CD4-positive, alpha-beta T cell treated with Interleukin-6 for 4 hours (primary cell): ENCODE measurements around the gene SNX33.
"Not testable (repeated sequence)": the region's sequence is repeated elsewhere in the genome, so short reads cannot be mapped to it uniquely, and the experiment has no call there.

Experiments
- DNase-seq: peaks from one replicate; pipeline ENCODE4 v3.0.0-alpha.2; 2020; ENCODE audit warnings: mixed read lengths

SNX33 gene

GRCh38 chr15:75647370-75648155 is at the start of gene SNX33:
SNX33 (plus strand) TSS chr15:75647912; CDS start chr15:75649103, 1,191 bp downstream.
- DNase-seq, result peak; percentile 59

- DNase-seq, result no peak
Observed at GRCh38 chr15:75598361-75598760, 49.4 kb upstream of the SNX33 start.

- no peak for DNase-seq
Observed at GRCh38 chr15:75599401-75599800, 48.3 kb upstream of the SNX33 start.

- DNase-seq, result no peak
Observed at GRCh38 chr15:75606026-75606425, 41.7 kb upstream of the SNX33 start.

GRCh38 chr15:75606711-75607699 is 40.7 kb upstream of the SNX33 start:
- peak; percentile 42 for DNase-seq

- DNase-seq, result no peak
Observed at GRCh38 chr15:75616766-75617165, 30.9 kb upstream of the SNX33 start.

GRCh38 chr15:75620058-75620820 is 27.5 kb upstream of the SNX33 start:
- DNase-seq, result no peak

GRCh38 chr15:75620841-75621391 is 26.8 kb upstream of the SNX33 start:
- DNase-seq, result no peak

GRCh38 chr15:75622505-75622904 is 25.2 kb upstream of the SNX33 start:
- DNase-seq, result no peak

GRCh38 chr15:75625542-75626347 is 22.0 kb upstream of the SNX33 start, which contains the start of gene SNUPN:
SNUPN (minus strand) TSS chr15:75625725; CDS start chr15:75621051, 4,674 bp downstream.
- DNase-seq, result peak; percentile 97

- DNase-seq, result no peak
Observed at GRCh38 chr15:75631935-75632334, 15.8 kb upstream of the SNX33 start.

- DNase-seq, result not testable (repeated sequence)
Observed at GRCh38 chr15:75633922-75634321, 13.8 kb upstream of the SNX33 start.

GRCh38 chr15:75636026-75636425 is 11.7 kb upstream of the SNX33 start:
- no peak for DNase-seq

- no peak for DNase-seq
Observed at GRCh38 chr15:75637245-75638009, 10.3 kb upstream of the SNX33 start.

- no peak for DNase-seq
Observed at GRCh38 chr15:75639191-75639708, 8.5 kb upstream of the SNX33 start.

GRCh38 chr15:75639709-75640482 is 7.8 kb upstream of the SNX33 start, which contains the start of gene IMP3:
IMP3 (minus strand) TSS chr15:75640224; CDS start chr15:75640168, 56 bp downstream.
- peak; percentile 93 for DNase-seq

- DNase-seq, result peak; percentile 67
Observed at GRCh38 chr15:75640483-75641178, 7.1 kb upstream of the SNX33 start.

GRCh38 chr15:75641179-75641503 is 6.6 kb upstream of the SNX33 start:
- no peak for DNase-seq

GRCh38 chr15:75641603-75642002 is 6.1 kb upstream of the SNX33 start:
- no peak for DNase-seq
